IMR-90 (cell line): Measurements from ENCODE around the gene MRFAP1L1.

ENCODE experiments used
- CTCF ChIP-seq: conservative IDR thresholded peaks from 2 replicates; pipeline ENCODE4 v1.5.1; 2012; ENCODE audit warnings: mild to moderate bottlenecking, low read depth, low read length, improper control_type of control experiment
- MXI1 ChIP-seq: IDR thresholded peaks from 2 replicates; pipeline ENCODE4 v1.6.1; 2012; ENCODE audit warnings: low read depth, mild to moderate bottlenecking, low read length, moderate library complexity, borderline replicate concordance
- POLR2A ChIP-seq: IDR thresholded peaks from 2 replicates; pipeline ENCODE4 v1.6.1; 2012; ENCODE audit warnings: mild to moderate bottlenecking, low read depth, low read length
- SMC3 ChIP-seq: fragments of 150-350 bp; IDR thresholded peaks from 2 replicates; pipeline ENCODE4 v1.6.1; 2016; ENCODE audit warnings: low read depth, mild to moderate bottlenecking, antibody characterized with exemption, low read length, moderate library complexity
- USF2 ChIP-seq: fragments of 150-350 bp; IDR thresholded peaks from 2 replicates; pipeline ENCODE4 v1.6.1; 2017; ENCODE audit warnings: mild to moderate bottlenecking, antibody characterized with exemption, low read length, low read depth

- TF ChIP-seq POLR2A (no peak), CTCF (no peak), USF2 (no peak), MXI1 (no peak), SMC3 (no peak)
Measured at GRCh38 chr4:6734165-6734786, 24.6 kb upstream of the MRFAP1L1 start.
